HG02943 (cell line): ENCODE data around the gene MUC20.
"Not testable (repeated sequence)": the region's sequence is repeated elsewhere in the genome, so short reads cannot be mapped to it uniquely, and the experiment has no call there.

Source experiments
- ATAC-seq: cut with Tn5 transposase; IDR thresholded peaks from one replicate; pipeline ENCODE4 v1.9.1; 2021; ENCODE audit warnings: mild to moderate bottlenecking, low read depth, moderate library complexity; ENCODE audit not compliant: unreplicated experiment

MUC20 gene

DNA sequence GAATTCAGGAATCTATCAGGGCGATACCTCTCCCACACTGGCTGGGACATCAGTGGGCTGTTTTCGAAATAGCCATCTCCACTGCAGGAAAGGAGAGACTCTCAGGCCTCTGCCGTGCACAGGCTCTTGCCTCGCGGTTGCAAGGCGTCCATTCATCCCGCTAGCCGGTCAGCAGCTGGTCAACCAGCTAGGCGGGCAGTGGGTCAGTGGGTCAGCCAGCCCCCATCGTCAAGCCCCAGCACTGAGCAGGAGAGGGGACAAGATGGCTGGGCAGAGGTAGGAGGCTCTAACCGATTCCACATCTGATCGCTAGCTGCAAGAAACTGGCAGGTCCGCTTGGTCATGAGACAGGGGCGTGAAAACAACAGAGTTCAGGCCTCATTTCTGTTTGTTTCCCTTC, 45.9 kb downstream of the MUC20 start:
- ATAC-seq = no peak

DNA sequence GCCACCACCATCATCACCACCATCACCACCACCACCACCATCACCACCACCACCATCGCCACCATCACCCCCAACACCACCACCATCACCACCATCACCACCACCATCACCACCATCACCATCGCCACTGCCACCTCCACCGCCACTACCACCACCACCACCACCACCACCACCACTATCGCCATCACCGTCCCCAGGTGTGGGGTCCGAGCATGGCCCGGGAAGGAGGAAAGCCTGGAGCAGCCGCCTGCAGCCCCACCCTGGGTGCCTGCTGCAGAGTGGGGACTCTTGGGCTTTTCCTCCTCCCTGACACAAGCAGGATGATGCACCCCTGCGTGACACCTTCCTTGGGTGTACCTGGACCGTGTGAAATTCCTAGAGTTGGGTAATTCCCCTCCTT, 47.0 kb downstream of the MUC20 start:
- no peak for ATAC-seq

DNA sequence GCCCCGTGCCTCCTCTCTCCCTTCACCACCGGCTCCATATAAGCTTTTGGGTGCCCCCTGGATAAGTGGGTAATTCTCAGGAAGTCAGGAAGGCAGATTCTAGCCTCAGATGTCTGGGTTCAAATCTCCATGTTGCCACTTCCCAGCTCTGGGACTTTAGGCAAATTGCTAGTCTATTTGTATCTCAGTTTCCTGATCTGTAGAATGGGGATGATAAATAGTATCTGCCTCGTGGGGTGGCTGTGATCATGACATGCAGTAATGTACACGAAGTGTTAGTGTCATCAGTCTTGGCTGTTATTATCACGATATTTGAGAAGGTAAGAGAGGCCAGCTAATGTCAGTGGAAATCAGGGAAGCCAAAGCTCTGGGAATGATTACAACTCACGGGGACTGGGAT, 47.6 kb downstream of the MUC20 start:
- no peak for ATAC-seq

DNA sequence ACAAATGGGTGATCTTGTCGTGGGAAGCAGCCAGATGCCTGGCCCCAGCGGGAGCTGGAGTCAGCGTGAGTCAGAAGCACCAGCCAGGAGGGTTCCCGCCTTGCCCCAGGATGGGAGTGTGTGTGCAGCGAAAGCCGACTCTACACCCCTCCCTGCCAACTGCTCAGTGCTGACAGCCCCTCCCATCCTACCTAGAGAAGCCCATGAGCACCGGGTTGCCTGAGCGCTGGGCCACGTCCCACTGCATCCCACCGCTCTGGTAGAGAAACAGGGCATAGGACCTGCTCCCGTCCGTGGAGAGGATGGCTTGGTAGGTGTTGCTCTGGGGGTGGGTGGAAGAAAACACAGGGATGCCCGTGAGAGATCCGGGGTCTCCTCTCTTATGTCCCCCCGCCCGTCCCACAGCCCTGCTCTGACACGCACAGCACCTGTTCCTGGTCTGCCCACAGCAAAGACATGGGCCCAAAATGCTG, 48.1 kb downstream of the MUC20 start:
- ATAC-seq = no peak

DNA sequence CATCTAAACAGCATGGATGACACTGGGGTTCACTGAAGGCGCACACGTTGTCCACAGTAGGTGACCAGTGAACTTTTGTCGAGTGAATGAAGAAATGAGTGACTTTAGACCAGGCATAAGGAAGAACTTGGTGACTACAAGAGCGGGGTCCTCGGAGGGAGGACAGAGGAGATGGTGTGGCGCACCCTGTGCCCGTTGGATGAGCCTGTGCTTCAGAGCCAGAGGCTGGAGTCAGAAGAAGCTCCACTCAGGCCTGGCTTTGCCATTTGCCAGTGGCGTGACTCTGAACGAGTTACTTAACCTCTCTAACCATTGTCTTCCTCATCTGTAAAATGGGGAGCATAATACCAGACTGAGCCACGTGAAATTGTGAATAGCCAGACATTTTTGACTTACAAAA, 48.8 kb downstream of the MUC20 start:
- no peak for ATAC-seq

DNA sequence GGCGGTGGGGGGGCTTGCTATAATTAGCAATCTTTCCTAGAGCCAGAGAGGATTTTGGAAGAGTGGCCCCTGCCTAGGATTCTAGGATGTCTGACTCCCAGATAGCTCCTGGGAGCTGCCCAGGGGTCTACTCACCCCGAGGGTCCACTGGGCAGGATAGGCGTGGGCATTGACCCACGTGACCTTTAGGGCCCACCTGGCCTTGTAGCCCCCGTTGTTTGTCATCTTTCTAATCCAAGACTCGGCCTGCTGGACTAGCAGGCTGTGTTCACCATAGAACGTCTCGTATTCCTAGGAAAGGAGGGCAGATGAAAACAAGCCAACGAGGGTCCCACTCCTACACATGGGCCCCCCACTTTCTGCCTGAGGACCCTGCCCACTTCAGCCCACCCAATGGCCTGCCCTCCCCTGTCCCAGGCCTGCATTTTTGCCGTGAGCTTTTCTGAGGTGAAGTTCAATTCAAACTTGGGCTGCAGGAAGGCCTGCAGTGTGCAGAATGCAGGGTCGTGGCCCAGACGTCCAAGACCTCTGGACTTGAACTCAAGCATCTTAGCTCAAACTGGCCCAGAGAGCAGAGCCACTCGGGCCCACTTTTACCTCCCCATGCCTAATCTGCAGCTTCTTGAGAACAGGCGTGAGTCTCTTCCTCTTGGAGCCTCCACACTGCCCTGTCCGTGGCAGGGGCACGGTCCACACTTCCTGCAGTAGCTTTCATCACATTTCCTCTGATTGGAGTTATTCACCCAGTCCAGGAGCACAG, 49.5 kb downstream of the MUC20 start:
- ATAC-seq = no peak

DNA sequence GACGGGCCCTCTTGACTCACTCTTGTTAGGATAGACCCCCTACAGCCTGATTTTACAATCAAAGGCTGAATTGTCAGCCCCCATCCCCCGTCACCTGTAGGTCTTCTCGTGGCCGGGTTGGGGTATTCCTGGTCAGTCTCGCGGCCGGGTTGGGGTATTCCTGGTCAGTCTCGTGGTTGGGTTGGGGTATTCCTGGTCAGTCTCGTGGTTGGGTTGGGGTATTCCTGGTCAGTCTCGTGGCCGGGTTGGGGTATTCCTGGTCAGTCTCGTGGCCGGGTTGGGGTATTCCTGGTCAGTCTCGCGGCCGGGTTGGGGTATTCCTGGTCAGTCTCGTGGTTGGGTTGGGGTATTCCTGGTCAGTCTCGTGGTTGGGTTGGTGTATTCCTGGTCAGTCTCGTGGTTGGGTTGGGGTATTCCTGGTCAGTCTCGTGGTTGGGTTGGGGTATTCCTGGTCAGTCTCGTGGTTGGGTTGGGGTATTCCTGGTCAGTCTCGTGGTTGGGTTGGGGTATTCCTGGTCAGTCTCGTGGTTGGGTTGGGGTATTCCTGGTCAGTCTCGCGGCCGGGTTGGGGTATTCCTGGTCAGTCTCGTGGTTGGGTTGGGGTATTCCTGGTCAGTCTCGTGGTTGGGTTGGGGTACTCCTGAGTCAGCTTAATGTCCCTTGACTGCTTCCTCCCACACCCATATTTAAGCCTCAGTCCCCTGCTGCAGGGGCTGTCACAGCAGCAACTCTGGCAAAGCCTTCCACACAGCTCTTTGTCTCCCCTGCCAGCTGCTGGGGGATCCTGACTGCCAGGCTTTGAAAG, 50.3 kb downstream of the MUC20 start:
- not testable (repeated sequence) for ATAC-seq

DNA sequence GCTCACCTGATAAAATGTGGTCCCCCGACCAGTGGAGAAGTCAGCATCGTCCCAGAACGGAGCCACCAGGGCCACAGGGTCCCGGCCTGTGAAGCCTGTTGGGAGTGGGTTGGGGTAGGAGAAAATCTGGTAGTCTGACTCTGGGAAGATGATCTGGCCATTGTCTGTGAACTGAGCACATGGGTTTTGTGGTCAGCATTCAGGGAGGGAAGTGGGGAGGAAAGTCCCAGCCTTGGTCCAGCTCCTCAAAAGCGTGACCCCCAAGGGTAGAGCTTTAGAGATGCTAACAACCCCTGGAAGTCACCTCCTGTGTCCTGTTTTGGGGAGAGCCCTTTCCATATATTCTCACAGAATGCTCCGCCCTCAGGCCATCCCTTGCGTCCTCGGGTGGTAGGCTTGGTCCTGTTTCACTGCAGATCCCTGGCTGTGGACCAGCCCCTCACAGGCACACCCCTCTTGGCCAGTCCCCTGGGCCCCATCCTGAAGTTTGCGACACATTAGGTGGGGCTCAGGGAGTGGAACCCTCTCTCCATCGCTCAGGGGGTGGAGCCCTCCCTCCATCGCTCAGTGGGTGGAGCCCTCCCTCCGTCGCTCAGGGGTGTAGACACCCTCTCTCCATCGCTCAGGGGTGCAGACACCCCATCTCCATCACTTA, 51.0 kb downstream of the MUC20 start:
- no peak for ATAC-seq

DNA sequence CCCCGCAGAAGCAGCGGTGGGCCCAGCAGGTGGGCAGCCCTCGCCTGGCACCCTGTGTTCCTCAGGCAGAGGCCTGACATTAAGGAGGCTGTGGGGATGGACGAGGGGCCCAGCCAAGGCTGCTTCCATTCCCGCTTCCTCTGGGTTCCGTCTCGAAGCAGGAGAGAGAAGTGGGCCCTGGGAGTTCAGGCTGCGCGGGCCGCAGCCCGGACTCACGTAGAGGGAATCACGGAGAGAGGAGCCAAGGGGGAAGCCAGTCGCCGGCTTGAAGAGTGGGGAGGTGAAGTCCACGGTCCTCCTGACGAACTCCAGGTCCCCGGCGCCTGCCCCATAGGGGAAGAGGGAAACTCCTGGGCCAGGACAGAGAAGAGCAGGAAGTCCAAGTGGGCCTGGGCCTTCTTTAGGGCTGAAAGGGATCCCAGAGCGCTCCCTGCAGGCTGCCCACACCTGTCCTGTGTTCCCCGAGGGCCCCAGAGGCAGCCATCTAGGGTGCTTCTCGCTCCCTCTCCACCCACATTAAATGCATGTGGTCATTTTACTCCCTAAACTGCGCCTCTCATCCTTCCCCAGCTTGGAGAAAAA, 53.3 kb downstream of the MUC20 start:
- no peak for ATAC-seq

DNA sequence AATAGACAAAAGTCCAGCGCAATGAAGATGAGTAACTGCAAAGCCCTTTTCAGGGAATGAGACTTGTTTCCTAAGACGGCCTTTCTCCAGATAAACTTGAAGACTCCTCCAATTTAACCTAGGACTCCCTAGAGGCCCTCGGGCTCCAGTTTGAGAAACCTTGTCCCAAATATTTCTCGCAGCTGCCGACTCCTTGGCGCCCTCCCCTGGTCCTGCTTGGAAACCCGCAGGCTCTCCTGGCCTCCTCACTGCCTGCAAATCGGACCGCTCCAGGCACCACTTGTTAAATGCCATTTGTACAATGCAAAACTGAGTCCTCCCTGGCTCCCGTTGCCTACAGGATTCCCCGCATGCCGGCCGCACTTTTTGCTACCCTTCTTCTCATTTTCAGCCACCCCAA, 54.1 kb downstream of the MUC20 start:
- ATAC-seq = no peak

DNA sequence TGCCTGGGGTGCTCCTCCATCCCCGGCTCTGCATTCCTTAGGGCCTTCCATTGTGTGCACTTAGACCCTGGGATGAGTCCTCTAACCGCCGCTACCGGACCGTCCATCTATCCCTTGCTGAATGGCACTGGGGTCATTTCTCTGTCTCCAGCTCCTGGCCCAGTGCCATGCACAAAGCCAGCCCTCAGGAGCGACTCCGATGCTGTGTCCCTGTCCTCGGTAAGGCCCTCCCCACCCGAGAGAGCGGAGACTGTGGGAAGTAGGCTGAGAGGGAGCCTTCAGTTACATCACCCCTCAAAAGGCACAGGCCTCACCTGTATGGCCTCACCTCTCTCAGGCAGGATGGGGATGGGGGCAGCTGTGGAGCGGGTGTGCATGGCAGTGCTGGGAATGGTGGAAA, 57.2 kb downstream of the MUC20 start:
- no peak for ATAC-seq

DNA sequence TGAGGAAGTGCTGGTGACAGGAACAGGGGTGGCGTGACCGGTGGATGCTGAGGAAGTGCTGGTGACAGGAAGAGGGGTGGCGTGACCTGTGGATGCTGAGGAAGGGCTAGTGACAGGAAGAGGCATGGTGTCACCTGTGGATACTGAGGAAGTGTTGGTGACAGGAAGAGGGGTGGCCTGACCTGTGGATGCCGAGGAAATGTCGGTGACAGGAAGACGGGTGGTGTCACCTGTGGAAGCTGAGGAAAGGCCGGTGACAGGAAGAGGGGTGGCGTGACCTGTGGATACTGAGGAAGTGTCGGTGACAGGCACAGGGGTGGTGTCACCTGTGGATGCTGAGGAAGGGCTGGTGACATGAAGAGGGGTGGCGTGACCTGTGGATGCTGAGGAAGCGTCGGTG, 60.5 kb downstream of the MUC20 start:
- not testable (repeated sequence) for ATAC-seq
